ENCODE results near the gene GLI1.

DNA sequence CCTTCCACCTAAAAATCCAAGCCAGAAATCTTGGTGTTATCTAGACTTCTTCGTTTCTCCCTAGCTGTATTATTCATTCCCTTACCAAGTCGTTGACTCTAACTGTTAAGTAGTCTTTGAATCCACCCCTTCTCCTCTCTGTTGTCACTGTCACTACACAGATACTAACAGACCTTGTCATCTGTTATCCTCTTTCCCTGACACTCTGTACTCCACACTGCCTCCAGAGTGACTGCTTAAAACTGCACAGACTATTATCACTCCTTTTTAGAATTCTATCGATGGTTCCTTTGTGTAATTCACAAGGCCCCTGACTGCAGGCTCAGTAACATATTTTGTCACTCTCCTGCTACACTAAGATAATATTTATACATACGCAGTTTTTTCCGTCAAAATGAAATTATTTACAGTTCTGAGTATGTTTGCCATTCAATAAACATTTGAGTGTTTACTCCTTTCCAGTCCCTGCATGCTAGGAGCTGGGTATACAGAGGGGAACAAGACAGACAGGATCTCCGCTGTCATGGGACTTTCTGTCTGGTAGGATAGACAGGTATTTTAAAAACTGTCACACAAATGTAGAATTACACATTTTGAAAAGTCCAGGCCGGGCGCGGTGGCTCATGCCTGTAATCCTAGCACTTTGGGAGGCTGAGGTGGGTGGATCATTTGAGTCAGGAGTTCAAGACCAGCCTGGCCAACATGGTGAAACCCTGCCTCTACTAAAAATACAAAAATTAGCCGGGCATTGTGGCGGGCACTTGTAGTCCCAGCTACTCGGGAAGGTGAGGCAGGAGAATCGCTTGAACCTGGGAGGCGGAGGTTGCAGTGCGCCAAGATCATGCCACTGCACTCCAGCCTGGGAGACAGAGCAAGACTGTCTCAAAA is 32.1 kb downstream of the GLI1 start:
- TF ChIP-seq GATA3 (IDR thresholded peaks at IDR 0.05; ENCODE audit: low read depth, low read length) (no peak), GATA2 (IDR thresholded peaks at IDR 0.05; ENCODE audit: low read depth, low read length) (no peak)
